ENCODE measurements around the gene WDSUB1. TPM values are rescaled to one million over a fixed set of nuclear protein-coding genes. Genes with fewer than 3 reads are reported as not detected.

WDSUB1 gene
- total and polyA plus RNA-seq, 9 of the 15 experiments (the other 6 are each of a cell fraction or from before 2014, with no cell fraction given), result 5.2 to 13.7 (median 9.4) TPM

- TF ChIP-seq THRA (IDR thresholded peaks at IDR 0.05) (no peak), SIN3B (IDR thresholded peaks at IDR 0.05; ENCODE audit: low read depth) (0 out of 2 replicates have a peak, but pooled peaks have one; percentile 32), ZNF263 (CRISPR knock-in tag; IDR thresholded peaks at IDR 0.05; ENCODE audit: borderline replicate concordance) (no peak), CHD4 (IDR thresholded peaks at IDR 0.05; ENCODE audit: insufficient read depth, insufficient replicate concordance, low read depth, low read length, poor library complexity, severe bottlenecking) (no peak), ZKSCAN1 (IDR thresholded peaks at IDR 0.05; ENCODE audit: low read depth, low read length) (no peak), AFF1 (IDR thresholded peaks at IDR 0.05; ENCODE audit: low read depth in 1 of 2, partially characterized antibody in 2 of 2) (no peak), ZNF318 (IDR thresholded peaks at IDR 0.05; ENCODE audit: borderline replicate concordance in 1 of 2, low read depth in 1 of 2) (no peak), KLF13 (tag; IDR thresholded peaks at IDR 0.05; ENCODE audit: borderline replicate concordance, low read depth) (peak; percentile 26; the same call in 1 of the 2 replicates), HINFP (tag; conservative IDR thresholded peaks at IDR 0.05; ENCODE audit: low read depth) (no peak)
These were observed at the start of gene WDSUB1 (continued) for GRCh38 chr2:159285929-159286708.

Data from K562 (cell line).